ACHN (cell line): ENCODE data around the gene SIGLEC7.
"Not testable (repeated sequence)": the region's sequence is repeated elsewhere in the genome, so short reads cannot be mapped to it uniquely, and the experiment has no call there.

ENCODE experiments used
- DNase-seq: peaks from one replicate; pipeline ENCODE4 v3.0.0-alpha.2; 2015
- in situ Hi-C: cut with HindIII; loops from 2 replicates; pipeline ENCODE4 v1.10.0; 2017; ENCODE audit warnings: low sequenced_read_pairs, low pct_ligation_motif_present, low pct_unique_long_range_greater_than_20kb

SIGLEC7 gene

DNA sequence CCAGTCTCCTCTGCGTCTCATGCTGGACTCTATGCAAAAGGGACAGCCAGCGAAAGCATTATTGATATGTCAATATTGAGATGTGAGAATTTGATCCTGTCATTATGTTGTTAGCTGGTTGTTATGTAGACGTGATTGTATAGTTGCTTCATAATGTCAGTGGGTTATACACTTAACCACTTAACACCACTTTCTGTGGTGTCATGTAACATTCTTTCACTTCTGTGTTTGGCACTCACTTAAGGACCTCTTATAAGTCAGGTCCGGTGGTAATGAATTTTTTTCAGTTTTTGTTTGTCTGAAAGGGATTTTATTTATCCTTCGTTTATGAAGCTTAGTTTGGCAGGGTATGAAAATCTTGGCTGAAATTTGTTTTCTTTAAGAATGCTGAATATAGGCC, 7.1 kb upstream of the SIGLEC7 start:
- in situ Hi-C loops, result no loop called here
- no peak for DNase-seq

DNA sequence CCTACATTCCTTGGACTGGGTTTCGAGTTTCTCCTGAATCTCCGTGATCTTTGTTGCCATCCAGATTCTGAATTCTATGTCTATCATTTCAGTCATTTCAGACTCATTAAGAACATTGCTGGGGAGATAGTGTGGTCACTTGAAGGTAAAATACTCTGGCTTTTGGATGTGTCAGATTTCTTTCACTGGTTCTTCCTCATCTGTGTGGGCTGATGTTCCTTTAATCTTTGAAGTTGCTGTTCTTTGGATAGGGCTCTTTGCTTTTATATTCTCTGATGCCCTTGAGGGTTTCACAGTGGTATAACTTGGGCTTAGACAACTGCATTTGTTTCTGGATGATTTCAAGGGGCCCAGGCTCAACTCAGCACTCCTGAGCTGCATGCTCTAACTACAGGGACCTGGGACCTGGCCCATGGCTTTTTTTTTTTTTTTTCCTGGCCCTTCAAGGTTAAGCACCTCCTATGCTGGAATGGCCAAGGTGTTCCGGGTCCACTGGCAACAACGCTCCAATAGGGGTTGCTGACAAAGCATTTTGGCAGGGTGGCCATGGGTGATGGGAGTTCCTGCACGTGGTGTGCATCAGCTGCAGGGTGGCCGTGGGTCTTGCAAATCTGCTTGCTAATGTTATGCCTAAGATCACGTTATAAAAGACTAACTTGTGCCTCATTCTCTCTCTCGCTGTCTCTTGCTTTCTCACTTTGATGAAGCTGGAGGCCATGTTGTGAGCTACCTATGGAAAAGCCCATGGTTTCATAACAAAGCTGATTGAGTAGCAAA, 5.9 kb upstream of the SIGLEC7 start:
- DNase-seq, result no peak
- in situ Hi-C loops, result no loop called here

DNA sequence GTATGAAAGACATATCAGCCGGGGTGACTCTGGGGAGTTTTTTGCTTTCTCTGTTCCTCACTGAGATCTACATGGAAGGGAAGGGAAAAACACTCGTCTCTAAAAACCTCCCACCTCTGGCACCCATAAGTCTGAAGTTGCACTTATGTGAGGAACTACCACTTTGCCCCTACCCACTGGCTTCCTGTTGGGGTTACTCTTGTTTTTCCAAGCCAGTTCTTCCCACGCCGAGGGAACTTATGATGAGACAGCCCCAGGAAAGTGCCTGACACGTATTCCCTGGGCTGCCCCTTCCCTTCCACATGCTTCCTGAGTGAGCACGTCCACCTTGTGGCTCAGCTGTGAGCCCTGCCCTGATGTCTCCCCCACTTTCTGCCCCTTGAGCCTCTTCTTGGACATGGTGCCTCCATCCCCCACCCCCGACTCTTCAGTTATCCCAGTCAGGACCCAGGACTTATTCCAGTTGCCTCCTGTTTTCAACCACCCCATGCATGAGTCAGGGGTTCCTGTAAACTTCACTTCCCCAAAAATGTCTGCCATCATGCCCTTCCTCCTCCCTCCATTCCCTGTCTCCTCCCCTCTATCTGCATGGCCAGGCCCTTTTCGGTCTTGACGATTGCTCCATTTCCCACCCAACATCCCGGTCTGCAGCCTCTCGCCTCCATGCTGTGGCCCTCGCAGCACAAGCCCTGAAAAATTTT, 5.1 kb upstream of the SIGLEC7 start:
- DNase-seq, result no peak

DNA sequence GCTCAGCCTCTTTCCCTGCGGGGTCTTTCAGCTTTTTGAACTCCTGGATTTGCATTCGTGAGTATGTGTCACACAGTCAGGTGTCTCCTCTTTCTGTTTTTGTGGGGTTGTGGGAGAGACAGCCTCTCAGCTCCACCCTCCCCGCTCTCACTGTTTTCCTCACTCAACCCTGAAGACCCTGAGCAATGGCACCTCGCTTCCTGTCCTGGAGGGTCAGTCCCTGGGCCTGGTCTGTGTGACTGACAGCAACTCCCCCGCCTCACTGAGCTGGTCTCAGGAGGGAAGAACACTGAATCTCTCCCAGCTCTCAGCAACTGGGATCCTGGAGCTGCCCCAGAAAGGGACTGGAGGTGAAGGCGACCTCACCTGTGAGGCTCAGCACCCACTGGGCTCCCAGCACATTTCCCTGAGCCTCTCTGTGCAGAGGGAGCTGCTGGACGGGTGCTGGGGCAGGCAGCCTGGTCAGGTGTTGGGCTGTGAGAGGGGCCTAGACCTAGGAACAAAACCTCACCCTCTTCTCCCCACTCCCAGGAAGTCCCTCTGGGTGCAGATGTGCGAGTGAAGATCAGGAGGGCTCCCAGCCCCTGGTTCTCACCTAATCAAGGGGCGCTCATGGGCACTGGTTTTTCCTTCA, 4.2 kb upstream of the SIGLEC7 start:
- no peak for DNase-seq
- in situ Hi-C loops, result no loop called here

More for the DNA sequence above, 5.1 kb upstream of the SIGLEC7 start:
- in situ Hi-C loops, result no loop called here

DNA sequence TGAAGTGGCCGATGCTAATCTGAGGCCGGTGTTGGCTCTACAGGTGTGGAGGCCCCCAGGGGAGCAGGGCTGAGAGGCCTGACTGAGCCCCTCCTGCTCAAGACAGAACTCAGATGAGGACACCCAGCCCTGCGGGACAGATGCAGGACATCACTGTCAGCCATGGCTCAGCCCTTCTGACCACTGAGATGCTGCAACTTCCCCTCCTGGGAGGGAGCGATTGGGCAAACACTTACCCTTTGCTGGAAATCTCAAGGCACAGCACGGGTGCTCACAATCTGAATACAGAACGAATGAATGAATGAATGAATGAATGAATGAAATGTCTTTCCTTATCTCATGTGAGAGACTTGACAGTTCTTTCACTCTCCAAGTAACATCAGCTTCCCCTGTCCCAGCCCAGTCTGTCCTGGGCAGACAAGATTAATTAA, 3.5 kb upstream of the SIGLEC7 start:
- in situ Hi-C loops, result no loop called here
- no peak for DNase-seq

DNA sequence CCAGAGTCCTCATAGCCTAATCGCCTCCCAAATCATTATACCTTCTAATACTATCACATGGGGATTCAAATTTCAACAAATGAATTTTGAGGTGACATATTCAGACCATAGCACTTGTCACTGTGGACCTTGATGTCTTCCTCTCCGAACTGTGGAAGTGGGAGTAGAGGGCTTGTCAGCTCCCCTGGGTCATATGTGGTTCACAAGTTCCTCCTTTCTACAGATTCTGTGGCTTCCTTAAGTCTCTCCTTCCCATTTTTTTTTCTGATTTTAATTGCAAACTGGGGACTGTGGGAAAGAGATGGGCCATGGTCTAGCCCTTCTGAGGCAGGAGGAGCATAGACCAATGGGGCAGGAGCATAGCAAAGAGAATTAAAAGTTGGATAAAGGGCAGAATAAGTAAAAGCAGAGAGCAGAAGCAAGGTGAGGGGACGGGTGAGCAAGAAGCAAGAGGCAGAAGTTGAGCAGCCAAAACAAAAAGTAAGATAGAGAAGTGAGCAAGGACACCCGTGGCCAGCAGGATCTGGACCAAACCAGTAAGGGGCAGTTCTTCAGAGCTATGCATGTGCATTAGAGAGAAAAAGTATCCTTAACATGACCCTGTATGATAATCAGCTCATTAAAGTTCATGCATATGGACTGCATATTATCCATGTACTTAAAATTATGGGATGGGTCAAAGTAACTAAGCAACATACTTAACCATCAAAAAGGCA, 2.6 kb upstream of the SIGLEC7 start:
- in situ Hi-C loops, result no loop called here
- DNase-seq, result no peak

DNA sequence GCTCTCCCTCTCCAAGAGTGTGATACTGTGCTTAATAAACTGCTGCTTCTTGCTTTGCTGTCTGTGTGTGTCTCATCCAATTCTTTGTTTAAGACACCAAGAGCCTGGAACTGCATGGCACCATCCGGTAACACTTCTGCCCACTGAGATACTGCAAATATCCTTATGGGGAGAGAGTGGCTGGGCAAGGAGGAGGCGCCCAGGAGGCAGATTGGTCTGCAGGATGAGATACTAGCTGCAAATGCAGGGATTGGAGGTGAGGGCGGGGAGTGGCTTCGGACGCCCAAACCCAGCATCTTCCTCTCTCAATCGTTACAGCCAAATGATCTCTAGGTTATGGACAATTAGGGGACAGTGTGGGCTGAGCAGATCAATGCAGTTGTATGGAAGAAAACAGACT, 1.7 kb upstream of the SIGLEC7 start:
- in situ Hi-C loops, result no loop called here
- DNase-seq, result no peak

DNA sequence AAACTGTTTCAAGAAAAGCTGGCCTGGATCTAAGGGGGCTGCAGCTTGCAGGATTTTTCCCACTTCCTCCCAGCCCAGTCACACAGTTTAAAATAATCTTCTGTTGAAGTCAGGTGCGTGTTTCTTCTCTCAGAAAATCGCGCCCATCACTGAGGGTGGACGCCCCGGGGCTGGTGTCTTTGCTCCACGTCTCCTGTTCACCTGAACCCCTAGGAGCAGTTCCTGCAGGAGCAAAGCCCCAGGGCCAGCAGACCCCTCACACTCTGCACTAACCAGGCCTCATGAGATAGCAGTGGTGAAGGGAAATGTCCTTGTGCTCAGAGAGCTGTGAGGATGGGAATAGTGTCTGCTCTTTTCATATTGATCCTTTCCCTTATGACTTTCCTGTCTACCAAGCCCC, 920 bp upstream of the SIGLEC7 start:
- DNase-seq, result no peak
- in situ Hi-C loops, result no loop called here

DNA sequence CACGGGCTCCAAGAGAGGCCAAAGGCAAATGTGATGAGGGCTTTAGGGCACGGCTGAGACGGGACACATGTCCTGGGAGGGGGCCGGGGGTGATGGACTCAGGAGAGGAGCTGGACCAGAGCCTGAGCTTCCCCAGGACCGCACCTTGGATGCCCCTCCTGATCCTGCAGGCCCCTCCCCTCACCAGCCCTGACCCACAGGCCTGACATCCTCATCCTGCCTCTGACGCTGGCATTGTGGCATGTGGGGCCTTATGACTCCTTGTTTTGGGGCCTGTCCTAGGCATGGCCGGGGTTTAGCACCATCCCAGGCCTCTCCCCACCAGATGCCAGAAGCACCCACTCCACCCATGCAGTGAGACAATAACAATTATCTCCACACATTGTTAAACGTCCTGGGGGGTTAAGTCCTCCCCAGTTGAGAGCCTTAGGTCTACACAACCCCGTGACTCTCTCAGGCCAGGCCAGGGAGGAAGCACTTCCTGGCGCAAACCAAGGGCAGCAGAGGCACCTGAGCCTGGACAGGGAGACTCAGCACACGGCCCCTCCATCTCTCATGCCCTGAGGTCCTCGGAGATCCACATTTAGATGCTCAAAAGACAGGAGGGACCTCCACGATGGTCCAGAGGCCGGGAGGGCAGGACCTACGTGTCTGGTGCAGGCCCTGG, 841 bp downstream of the SIGLEC7 start:
- DNase-seq, in situ Hi-C loops: not testable (repeated sequence)

DNA sequence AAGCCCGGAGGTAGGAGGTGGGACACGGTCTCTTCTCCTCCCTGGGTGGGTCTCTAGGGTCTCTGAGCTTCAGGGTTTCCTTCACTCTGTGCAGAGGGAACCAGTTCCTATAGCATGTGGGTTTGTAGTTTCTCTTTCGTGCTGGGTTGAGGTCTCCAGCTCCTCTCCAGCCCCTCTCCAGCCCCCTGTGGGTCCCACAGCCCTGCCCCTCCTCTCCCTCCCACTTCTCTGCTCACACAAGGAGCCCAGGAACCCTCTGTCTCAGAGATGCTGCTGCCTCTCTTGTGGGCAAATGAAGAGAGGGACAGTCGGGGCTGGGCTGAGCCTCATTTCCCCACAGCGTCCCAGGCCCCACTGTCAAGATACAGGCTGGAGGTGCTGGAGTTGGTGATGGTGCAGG, 1.4 kb downstream of the SIGLEC7 start:
- DNase-seq, result no peak
- in situ Hi-C loops, result no loop called here

DNA sequence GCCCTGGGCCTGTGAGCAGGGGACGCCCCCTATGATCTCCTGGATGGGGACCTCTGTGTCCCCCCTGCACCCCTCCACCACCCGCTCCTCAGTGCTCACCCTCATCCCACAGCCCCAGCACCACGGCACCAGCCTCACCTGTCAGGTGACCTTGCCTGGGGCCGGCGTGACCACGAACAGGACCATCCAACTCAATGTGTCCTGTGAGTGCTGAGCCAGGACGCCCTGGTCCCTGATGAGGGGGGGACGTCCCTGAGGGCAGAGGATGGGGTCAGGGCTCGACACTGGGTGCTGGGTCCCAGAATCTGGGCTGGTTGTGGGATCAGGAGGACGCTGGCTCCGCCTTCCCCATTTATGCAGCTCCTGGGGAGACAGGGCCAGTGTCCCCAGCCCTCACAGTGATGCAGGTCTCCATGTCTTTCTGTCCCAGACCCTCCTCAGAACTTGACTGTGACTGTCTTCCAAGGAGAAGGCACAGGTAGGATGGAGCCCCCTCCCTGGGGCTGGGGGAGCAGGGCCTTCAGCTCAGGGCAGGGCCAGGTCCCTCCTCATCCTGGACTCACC, 2.5 kb downstream of the SIGLEC7 start:
- DNase-seq, result no peak

DNA sequence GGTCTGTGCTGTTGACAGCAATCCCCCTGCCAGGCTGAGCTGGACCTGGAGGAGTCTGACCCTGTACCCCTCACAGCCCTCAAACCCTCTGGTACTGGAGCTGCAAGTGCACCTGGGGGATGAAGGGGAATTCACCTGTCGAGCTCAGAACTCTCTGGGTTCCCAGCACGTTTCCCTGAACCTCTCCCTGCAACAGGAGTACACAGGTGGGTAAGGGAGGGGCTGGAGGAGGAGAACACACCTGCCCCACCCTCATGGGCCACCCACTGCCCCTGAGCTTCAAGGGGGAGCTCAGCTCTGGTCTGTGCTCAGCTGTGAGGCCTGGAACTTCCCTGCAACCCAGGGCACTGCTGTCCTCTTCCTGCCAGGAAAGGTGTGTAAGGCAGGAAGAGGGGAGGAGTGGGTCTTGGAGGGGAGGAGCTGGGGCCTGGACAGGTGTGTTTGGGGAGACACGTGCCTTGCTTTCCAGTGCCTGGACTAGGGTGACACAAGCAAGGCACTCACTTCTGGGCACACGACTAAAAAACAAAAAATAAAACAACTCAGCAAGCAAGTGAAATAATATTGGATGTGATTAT, 3.9 kb downstream of the SIGLEC7 start:
- no peak for DNase-seq
- in situ Hi-C loops, result no loop called here

More for the DNA sequence above, 2.5 kb downstream of the SIGLEC7 start:
- in situ Hi-C loops, result no loop called here

DNA sequence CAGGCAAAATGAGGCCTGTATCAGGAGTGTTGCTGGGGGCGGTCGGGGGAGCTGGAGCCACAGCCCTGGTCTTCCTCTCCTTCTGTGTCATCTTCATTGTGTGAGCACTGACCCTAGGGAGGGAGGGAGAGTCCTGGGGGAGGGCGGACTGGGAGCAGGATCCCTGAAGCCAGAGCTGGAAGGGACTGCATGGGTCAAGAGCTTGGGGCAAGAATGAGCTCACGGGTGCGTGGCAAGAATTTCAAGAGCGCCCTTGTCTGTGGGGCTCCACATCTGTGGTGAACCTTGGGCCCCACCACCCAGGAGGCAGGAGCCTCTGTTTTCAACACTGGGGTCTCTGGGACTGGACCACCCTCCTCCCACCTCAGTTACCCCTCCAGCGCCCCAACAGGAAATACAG, 4.7 kb downstream of the SIGLEC7 start:
- in situ Hi-C loops, result no loop called here
- DNase-seq, result no peak

DNA sequence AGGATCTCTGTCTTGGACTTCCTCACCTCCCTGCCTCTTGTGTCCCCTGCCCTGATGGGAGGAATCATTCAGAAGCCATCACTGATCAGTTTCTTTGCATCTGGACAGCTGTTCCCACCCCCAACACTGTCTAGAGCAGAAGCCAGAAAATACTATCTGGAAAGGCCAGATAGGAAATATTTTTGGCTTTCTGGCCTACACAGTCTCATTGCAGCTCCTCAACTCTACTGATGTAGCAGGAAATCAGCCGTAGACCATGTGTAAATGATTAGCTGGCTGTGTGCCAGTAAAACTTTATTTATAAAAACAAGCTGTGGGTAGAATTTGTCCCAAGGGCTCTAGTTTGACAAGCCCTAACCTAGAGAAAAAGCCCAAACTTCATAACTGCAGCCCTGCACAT, 5.6 kb downstream of the SIGLEC7 start:
- DNase-seq, result no peak
- in situ Hi-C loops, result no loop called here

DNA sequence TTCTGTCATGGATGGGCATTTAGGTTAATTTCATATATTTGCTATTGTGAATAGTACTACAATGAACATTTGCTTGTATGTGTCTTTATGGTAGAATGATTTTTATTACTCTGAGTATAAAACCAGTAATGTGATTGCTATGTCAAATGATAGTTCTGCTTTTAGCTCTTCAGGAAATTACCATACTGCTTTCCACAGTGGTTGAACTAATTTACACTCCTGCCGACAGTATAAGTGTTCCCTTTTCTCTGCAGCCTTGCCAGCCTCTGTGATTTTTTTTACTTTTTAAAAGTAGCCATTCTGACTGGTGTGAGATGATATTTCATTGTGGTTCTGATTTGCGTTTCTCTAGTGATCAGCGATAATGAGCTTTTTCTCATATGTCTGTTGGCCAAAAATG, 6.5 kb downstream of the SIGLEC7 start:
- DNase-seq, result no peak
- in situ Hi-C loops, result no loop called here

DNA sequence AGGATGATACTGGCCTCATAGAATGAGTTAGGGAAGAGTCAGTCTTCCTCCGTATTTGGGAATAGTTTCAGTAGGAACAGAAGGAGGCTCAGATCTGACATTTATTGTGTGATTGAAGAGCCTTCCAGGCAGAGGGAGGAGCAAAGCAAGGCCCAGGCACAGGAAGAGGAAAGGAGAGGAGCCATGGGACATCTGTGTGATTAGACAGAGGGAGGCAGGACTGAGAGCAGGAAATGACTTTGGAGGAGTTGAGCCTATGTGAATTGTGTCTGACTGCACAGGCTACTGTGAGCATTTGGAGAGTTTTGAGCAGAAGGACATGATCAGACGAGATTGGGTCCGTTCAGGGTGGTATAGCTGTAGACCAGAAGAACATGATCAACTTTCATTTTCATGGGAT, 8.5 kb downstream of the SIGLEC7 start:
- in situ Hi-C loops, result no loop called here
- no peak for DNase-seq

DNA sequence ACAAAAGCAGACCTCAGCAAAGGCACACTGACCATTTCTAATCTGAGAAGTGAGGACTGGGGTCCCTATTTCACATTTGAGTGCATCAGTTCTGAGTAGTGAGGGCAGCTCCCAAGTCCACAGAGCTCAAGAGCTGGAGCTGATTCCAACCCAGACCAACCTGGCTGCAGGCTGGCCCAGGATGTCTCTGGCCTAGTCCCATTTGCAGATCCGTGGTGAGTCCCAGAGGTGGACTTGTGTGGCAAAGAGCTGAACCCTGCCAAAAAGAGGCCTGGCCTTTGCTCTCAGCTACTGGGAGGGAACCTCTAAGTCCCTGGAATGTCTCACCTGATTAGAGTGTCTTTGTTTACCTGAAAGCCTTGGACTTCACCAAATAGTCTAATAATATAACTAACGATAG, 14.6 kb downstream of the SIGLEC7 start:
- in situ Hi-C loops, result no loop called here
- DNase-seq, result no peak

DNA sequence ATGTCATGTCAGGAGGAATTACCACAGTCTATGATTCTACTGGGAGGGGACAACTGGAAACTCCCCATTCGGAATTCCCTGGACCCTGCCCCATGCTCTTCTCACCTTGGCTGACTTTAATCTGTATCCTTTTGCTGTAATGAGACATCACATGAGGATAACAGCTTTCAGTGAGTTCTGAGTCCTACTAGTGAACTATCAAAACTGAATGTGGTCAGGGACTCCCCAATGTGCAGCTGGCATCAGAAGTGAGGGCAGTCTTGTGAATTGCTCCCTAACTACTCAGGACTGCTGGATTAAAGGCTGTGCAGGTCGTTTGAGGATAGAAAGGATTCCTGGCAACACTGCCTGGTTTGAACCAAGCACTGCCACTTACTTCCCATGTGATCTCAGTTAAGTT, 15.2 kb downstream of the SIGLEC7 start:
- in situ Hi-C loops, result no loop called here
- no peak for DNase-seq
